ENCODE measurements around the gene HOXA11. TPM values are rescaled to one million over a fixed set of nuclear protein-coding genes. Genes with fewer than 3 reads are reported as not detected.

HOXA11 gene
- total RNA-seq, 1 donor from 2014 or later = not detected

DNA sequence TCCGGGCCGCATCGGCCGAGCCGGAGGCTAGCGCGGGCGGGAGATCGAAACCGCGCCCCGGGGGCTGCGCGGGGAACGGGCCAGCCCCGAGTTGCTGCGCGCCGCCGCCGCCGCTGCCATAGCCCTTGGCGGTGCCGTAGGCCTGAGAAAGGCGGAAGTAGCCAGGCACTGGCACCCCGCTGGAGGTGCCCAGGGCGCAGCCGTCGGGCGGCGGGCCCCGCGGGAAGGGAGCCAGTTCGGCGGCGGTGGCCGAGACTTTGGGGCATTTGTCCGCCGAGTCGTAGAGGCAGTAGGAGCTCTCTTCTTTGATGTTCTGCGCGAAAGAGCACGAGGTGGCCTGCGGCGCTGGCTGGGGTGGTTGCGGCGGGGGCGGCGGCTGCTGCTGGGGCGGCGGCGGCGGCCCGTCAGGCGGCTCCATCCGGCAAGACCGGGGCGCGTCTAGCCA lies 11.5 kb downstream of the HOXA11 start:
- Mint-ChIP-seq H3K4me3 (ENCODE audit: unreplicated experiment) (no peak overlapping the region), H3K9me3 (ENCODE audit: low read depth) (no peaks in the 10 kb centered on the region), H3K4me1 (ENCODE audit: low read depth) (peaks cover 11% of the 10 kb centered on the region), H3K27ac (ENCODE audit: unreplicated experiment) (no peak overlapping the region), H3K27me3 (ENCODE audit: low read depth) (peaks cover 74% of the 10 kb centered on the region), H3K36me3 (ENCODE audit: low read depth) (peaks cover 11% of the 10 kb centered on the region)
- TF ChIP-seq, protein P1, sequence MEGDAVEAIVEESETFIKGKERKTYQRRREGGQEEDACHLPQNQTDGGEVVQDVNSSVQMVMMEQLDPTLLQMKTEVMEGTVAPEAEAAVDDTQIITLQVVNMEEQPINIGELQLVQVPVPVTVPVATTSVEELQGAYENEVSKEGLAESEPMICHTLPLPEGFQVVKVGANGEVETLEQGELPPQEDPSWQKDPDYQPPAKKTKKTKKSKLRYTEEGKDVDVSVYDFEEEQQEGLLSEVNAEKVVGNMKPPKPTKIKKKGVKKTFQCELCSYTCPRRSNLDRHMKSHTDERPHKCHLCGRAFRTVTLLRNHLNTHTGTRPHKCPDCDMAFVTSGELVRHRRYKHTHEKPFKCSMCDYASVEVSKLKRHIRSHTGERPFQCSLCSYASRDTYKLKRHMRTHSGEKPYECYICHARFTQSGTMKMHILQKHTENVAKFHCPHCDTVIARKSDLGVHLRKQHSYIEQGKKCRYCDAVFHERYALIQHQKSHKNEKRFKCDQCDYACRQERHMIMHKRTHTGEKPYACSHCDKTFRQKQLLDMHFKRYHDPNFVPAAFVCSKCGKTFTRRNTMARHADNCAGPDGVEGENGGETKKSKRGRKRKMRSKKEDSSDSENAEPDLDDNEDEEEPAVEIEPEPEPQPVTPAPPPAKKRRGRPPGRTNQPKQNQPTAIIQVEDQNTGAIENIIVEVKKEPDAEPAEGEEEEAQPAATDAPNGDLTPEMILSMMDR (IDR thresholded peaks at IDR 0.05) = no peak
- DNase-seq (ENCODE audit: low spot score) = peak; percentile 66

DNA sequence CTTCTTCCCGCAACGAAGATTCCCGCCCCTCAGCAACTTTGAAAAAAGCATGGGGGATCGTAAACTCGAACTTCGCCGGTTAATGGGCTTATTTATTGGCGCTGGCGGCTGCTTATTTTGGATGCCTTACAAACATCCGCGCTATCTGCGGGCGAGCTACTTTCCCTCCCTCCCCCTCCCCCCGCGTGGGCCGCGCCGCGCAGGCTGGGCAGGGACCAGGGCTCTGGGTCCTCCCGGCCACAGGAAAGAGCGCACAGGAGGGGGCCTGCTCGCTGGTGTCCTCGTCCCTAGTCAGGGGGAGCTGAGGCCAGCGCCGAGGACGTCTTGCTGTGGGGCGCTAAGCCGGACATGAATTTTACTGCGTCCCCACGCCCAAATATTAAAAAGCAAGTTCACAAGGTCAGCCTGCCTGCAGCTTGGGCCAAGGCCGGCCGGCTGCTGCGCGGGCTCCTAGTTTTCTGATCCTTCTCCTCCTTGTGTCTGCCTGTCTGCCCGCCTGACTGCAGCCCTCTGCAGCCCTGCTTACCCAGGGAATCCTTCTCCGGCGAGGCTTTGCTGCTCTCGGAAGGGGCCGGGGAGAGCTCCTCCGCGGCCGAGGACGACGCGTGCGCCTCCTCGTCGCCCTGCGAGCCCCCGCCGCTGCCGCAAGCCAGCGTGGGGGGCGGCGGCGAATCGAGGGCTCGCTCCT lies 12.1 kb downstream of the HOXA11 start:
- Mint-ChIP-seq H3K4me1 (ENCODE audit: low read depth) (peaks cover 11% of the 10 kb centered on the region), H3K4me3 (ENCODE audit: unreplicated experiment) (peak overlapping the region; percentile 35), H3K36me3 (ENCODE audit: low read depth) (peaks cover 11% of the 10 kb centered on the region), H3K27me3 (ENCODE audit: low read depth) (peaks cover 74% of the 10 kb centered on the region), H3K27ac (ENCODE audit: unreplicated experiment) (no peak overlapping the region), H3K9me3 (ENCODE audit: low read depth) (no peaks in the 10 kb centered on the region)
- TF ChIP-seq, protein P1 (IDR thresholded peaks at IDR 0.05) = no peak
- DNase-seq (ENCODE audit: low spot score) = peak; percentile 51

DNA sequence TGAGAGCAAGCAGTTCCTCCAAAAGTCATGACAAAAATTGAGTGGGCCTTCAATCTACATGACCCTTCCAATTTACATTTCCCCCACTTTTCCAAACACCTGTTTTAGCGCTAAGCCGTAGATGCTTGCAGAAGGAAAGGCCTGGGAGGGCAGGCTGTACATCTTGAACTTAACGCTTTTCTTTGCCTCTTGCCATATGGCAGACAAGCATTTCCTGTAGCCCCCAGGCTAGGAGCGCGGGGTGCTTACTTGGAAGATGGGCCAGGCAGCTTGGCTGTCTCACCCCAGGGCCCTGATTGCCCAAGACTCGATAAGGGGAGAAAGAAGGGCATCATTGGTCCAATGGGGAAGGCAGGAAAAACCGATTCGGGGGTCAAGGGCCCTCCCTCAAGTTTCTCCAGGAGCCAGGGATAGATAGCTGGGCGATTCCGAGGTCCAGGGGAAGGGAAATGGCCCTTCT lies 12.7 kb downstream of the HOXA11 start:
- peaks cover 11% of the 10 kb centered on the region for H3K4me1 Mint-ChIP-seq (ENCODE audit: low read depth)
- no peak overlapping the region for H3K27ac Mint-ChIP-seq (ENCODE audit: unreplicated experiment)
- no peaks in the 10 kb centered on the region for H3K9me3 Mint-ChIP-seq (ENCODE audit: low read depth)
- TF ChIP-seq, protein P1 (IDR thresholded peaks at IDR 0.05) = no peak
- peak; percentile 67 for DNase-seq (ENCODE audit: low spot score)
- H3K4me3 Mint-ChIP-seq (ENCODE audit: unreplicated experiment) = no peak overlapping the region
- H3K27me3 Mint-ChIP-seq (ENCODE audit: low read depth) = peaks cover 74% of the 10 kb centered on the region
- H3K36me3 Mint-ChIP-seq (ENCODE audit: low read depth) = peaks cover 7% of the 10 kb centered on the region

GRCh38 chr7:27171637-27172314 lies 13.3 kb downstream of the HOXA11 start:
- TF ChIP-seq, protein P1 (IDR thresholded peaks at IDR 0.05) = no peak
- Mint-ChIP-seq H3K36me3 (ENCODE audit: low read depth) (peaks cover 7% of the 10 kb centered on the region), H3K4me1 (ENCODE audit: low read depth) (peaks cover 11% of the 10 kb centered on the region), H3K9me3 (ENCODE audit: low read depth) (no peaks in the 10 kb centered on the region), H3K27ac (ENCODE audit: unreplicated experiment) (no peak overlapping the region), H3K4me3 (ENCODE audit: unreplicated experiment) (no peak overlapping the region), H3K27me3 (ENCODE audit: low read depth) (peaks cover 74% of the 10 kb centered on the region)
- DNase-seq (ENCODE audit: low spot score) = peak; percentile 47

DNA sequence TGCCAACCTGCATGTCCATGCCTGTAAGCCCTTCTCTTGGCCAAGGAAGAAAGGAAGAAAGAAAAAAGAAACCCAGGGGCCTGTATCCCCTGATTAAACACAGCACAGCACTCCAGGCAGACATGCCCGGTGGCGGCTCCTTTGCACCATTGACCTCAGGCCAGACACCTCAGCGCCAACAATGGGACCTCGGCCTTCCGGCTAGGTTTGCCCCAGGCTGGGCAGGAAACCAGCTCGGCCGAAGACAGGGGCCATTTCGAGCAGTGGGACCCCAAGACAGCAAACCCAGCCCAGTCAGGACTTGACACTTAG lies 13.8 kb downstream of the HOXA11 start:
- peak; percentile 54 for DNase-seq (ENCODE audit: low spot score)
- TF ChIP-seq, protein P1 (IDR thresholded peaks at IDR 0.05) = no peak
- H3K27me3 Mint-ChIP-seq (ENCODE audit: low read depth) = peaks cover 74% of the 10 kb centered on the region
- H3K36me3 Mint-ChIP-seq (ENCODE audit: low read depth) = peaks cover 7% of the 10 kb centered on the region
- peaks cover 11% of the 10 kb centered on the region for H3K4me1 Mint-ChIP-seq (ENCODE audit: low read depth)
- no peaks in the 10 kb centered on the region for H3K9me3 Mint-ChIP-seq (ENCODE audit: low read depth)
- no peak overlapping the region for H3K27ac Mint-ChIP-seq (ENCODE audit: unreplicated experiment)
- no peak overlapping the region for H3K4me3 Mint-ChIP-seq (ENCODE audit: unreplicated experiment)

Measured in chondrocyte (in vitro differentiated cells).